ENCODE data around the gene WDR19. TPM values are rescaled to one million over a fixed set of nuclear protein-coding genes. Genes with fewer than 3 reads are reported as not detected.
"Not testable (repeated sequence)": the region's sequence is repeated elsewhere in the genome, so short reads cannot be mapped to it uniquely, and the experiment has no call there.

Gene WDR19
- total RNA-seq, 1 experiment from 2014 or later, result 16.0 TPM

DNA sequence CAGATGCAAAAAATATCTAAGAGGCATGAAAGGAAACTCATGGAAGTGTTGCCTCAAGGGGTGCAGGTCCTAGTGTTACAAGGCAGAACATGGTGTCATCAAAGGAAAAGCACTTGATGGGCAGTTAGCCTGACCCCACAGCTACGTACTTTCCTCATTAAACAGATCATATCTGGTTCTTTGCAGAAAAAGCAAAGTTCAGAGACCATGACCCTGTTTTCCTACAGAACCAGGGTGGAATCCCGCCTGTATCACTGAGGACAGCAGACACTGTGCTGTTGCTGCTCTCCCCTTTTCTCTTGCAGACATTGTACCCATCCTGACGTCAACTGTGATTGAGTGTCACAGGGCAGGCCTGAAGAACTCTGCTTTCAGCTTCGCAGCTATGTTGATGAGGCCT lies 92.2 kb downstream of the WDR19 start:
- no peak overlapping the region for H3K4me3 ChIP-seq (ENCODE audit: low read depth in 2 of 2, low read length in 2 of 2)
- H3K27ac ChIP-seq (ENCODE audit: low read length), result no peak overlapping the region
- ChIA-PET CTCF (no interaction called here), POLR2A (interaction anchor here (0.5 kb wide), 1 partner anchor 150 kb away, joined by 3 read pairs; no protein-coding TSS in a partner anchor)
- DNase-seq (ENCODE audit: low read depth, low spot score), result no peak
- no TSS peak for BruUV-seq (replicated peaks)
- no peaks in the 10 kb centered on the region for H3K27me3 ChIP-seq (ENCODE audit: control insufficient read depth, insufficient read depth, low read length)
- in situ Hi-C loops (cut with HindIII; ENCODE audit: low pct_unique_long_range_greater_than_20kb, low sequenced_read_pairs), result no loop called here
- intact Hi-C loops (cut with micrococcal nuclease; ENCODE audit: unreplicated experiment), result no loop called here
- H3K36me3 ChIP-seq (ENCODE audit: control insufficient read depth, insufficient read depth, low read length), result no peaks in the 10 kb centered on the region
- no peaks in the 10 kb centered on the region for H3K4me1 ChIP-seq (ENCODE audit: control insufficient read depth, insufficient read depth, low read length)
- no peaks in the 10 kb centered on the region for H3K9me3 ChIP-seq (ENCODE audit: control insufficient read depth, insufficient read depth, low read depth, low read length)
- no peak for ATAC-seq
- TF ChIP-seq, protein P1, sequence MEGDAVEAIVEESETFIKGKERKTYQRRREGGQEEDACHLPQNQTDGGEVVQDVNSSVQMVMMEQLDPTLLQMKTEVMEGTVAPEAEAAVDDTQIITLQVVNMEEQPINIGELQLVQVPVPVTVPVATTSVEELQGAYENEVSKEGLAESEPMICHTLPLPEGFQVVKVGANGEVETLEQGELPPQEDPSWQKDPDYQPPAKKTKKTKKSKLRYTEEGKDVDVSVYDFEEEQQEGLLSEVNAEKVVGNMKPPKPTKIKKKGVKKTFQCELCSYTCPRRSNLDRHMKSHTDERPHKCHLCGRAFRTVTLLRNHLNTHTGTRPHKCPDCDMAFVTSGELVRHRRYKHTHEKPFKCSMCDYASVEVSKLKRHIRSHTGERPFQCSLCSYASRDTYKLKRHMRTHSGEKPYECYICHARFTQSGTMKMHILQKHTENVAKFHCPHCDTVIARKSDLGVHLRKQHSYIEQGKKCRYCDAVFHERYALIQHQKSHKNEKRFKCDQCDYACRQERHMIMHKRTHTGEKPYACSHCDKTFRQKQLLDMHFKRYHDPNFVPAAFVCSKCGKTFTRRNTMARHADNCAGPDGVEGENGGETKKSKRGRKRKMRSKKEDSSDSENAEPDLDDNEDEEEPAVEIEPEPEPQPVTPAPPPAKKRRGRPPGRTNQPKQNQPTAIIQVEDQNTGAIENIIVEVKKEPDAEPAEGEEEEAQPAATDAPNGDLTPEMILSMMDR (IDR thresholded peaks at IDR 0.05), result no peak
- TF ChIP-seq POLR2AphosphoS5 (IDR thresholded peaks at IDR 0.05; ENCODE audit: low read depth, low read length), result no peak
- no peak for TF ChIP-seq SIN3A (IDR thresholded peaks at IDR 0.05; ENCODE audit: borderline replicate concordance, insufficient read depth, low read depth, low read length)
- TF ChIP-seq, protein P2, sequence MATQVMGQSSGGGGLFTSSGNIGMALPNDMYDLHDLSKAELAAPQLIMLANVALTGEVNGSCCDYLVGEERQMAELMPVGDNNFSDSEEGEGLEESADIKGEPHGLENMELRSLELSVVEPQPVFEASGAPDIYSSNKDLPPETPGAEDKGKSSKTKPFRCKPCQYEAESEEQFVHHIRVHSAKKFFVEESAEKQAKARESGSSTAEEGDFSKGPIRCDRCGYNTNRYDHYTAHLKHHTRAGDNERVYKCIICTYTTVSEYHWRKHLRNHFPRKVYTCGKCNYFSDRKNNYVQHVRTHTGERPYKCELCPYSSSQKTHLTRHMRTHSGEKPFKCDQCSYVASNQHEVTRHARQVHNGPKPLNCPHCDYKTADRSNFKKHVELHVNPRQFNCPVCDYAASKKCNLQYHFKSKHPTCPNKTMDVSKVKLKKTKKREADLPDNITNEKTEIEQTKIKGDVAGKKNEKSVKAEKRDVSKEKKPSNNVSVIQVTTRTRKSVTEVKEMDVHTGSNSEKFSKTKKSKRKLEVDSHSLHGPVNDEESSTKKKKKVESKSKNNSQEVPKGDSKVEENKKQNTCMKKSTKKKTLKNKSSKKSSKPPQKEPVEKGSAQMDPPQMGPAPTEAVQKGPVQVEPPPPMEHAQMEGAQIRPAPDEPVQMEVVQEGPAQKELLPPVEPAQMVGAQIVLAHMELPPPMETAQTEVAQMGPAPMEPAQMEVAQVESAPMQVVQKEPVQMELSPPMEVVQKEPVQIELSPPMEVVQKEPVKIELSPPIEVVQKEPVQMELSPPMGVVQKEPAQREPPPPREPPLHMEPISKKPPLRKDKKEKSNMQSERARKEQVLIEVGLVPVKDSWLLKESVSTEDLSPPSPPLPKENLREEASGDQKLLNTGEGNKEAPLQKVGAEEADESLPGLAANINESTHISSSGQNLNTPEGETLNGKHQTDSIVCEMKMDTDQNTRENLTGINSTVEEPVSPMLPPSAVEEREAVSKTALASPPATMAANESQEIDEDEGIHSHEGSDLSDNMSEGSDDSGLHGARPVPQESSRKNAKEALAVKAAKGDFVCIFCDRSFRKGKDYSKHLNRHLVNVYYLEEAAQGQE (IDR thresholded peaks at IDR 0.05; ENCODE audit: insufficient read depth in 1 of 2, low read depth in 2 of 2, low read length in 1 of 2), result no peak
- TF ChIP-seq TCF7L2 (IDR thresholded peaks at IDR 0.05; ENCODE audit: low read depth, low read length), result no peak

DNA sequence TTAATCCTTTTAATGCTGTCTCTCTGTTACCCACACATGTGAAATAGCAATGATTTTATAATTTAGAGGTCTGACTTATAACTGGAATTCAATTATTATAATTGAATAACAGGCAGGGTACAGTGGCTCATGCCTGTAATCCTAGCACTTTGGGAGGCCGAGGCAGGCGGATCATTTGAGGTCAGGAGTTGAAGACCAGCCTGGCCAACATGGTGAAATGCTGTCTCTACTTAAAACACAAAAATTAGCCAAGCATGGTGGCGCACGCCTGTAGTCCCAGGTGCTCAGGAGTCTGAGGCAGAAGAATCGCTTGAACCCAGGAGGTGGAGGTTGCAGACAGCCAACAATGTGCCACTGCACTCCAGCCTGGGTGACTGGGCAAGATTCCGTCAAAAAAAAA lies 95.3 kb downstream of the WDR19 start:
- POLR2A ChIA-PET; H3K27ac ChIP-seq (ENCODE audit: low read length); in situ Hi-C loops (cut with HindIII; ENCODE audit: low pct_unique_long_range_greater_than_20kb, low sequenced_read_pairs); H3K4me1 ChIP-seq (ENCODE audit: control insufficient read depth, insufficient read depth, low read length); DNase-seq (ENCODE audit: low read depth, low spot score); H3K27me3 ChIP-seq (ENCODE audit: control insufficient read depth, insufficient read depth, low read length); BruUV-seq (replicated peaks); H3K9me3 ChIP-seq (ENCODE audit: control insufficient read depth, insufficient read depth, low read depth, low read length); H3K4me3 ChIP-seq (ENCODE audit: low read depth in 2 of 2, low read length in 2 of 2); CTCF ChIA-PET; ATAC-seq; H3K36me3 ChIP-seq (ENCODE audit: control insufficient read depth, insufficient read depth, low read length); intact Hi-C loops (cut with micrococcal nuclease; ENCODE audit: unreplicated experiment): not testable (repeated sequence)

DNA sequence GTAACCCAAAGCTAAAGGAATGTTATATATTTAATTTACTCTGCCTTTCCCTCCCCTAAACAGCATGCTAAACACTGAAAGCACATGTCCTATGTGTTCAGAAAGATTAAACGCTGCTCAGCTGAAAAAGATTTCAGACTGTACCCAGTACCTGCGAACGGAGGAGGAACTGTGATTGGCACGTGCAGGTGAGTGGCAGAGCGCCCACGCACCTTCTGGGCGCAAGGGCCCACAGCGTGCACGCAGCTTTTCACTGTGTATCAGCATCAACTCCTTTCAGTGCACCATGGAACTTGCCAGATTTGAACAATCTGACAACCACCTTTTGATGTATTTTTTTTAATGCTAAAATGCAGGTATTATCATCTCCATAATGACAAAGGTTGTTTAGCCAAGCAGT lies 96.1 kb downstream of the WDR19 start:
- ATAC-seq, result no peak
- Histone ChIP-seq H3K27ac (ENCODE audit: low read length) (no peak overlapping the region), H3K4me1 (ENCODE audit: control insufficient read depth, insufficient read depth, low read length) (no peaks in the 10 kb centered on the region), H3K4me3 (ENCODE audit: low read depth in 2 of 2, low read length in 2 of 2) (no peak overlapping the region), H3K36me3 (ENCODE audit: control insufficient read depth, insufficient read depth, low read length) (no peaks in the 10 kb centered on the region), H3K9me3 (ENCODE audit: control insufficient read depth, insufficient read depth, low read depth, low read length) (no peaks in the 10 kb centered on the region), H3K27me3 (ENCODE audit: control insufficient read depth, insufficient read depth, low read length) (no peaks in the 10 kb centered on the region)
- BruUV-seq (replicated peaks), result no TSS peak
- intact Hi-C loops (cut with micrococcal nuclease; ENCODE audit: unreplicated experiment) (no loop called here), in situ Hi-C loops (cut with HindIII; ENCODE audit: low pct_unique_long_range_greater_than_20kb, low sequenced_read_pairs) (no loop called here)
- no peak for DNase-seq (ENCODE audit: low read depth, low spot score)
- ChIA-PET POLR2A (no interaction called here), CTCF (interaction anchor here (0.5 kb wide), 1 partner anchor 87 kb away, joined by 9 read pairs; no protein-coding TSS in a partner anchor)
- TF ChIP-seq, protein P2 (IDR thresholded peaks at IDR 0.05; ENCODE audit: insufficient read depth in 1 of 2, low read depth in 2 of 2, low read length in 1 of 2), result no peak
- TF ChIP-seq POLR2AphosphoS5 (IDR thresholded peaks at IDR 0.05; ENCODE audit: low read depth, low read length) (no peak), SIN3A (IDR thresholded peaks at IDR 0.05; ENCODE audit: borderline replicate concordance, insufficient read depth, low read depth, low read length) (no peak), TCF7L2 (IDR thresholded peaks at IDR 0.05; ENCODE audit: low read depth, low read length) (no peak)
- TF ChIP-seq, protein P1 (IDR thresholded peaks at IDR 0.05), result no peak
